HL-60/S4 (cell line): ENCODE results near the gene TOLLIP.

Experiments used
- in situ Hi-C: fragments of 300-500 bp; cut with MboI; formaldehyde crosslinking; loops from 2 replicates; pipeline ENCODE4 v1.14.3; 2022; ENCODE audit warnings: low sequenced_read_pairs

The TOLLIP gene

DNA sequence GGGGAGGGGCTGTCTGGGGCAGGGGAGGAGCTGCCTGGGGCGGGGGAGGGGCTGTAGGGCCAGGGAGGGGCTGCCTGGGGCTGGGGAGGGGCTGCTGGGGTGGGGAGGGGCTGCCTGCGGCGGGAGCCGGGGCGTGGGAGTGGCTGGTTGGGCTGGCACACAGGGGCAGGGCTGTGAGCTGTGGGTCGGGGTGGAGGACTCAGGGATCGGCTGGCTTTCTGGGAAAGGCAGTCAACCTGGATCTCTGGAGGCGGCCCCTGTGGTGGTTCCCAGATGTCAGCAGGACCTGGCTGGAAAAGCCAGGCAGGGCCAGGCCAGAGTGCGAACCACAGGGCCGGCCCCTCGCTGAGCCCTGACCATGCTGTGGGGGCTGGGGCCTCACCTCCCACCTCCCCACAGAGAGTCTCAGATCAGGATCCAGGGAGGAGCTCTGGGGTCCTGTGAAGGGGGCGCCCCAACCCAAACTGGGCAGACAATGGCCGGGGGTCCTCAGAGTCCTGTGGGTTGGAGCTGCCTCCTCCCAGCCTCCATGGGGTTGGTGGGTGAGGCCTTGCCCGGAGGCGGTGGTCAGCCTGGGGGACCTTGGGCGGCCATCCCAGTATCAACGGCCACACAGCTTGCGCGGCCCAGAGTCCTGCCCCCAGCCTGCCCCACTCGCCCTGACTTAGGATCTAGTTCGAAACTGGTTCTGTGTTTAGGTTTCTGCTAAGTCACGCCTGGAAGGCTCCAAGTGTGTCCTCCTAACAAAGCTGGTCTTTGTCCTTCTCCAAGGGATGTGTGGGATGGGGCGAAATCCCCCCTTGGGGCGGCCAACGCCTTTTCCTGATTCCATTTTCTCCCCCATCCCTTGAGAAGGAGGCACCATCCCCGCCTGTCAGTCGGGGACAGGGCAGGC is 84.7 kb downstream of the TOLLIP start:
- in situ Hi-C loops = no loop called here
